NCI-H146 treated with DMSO at 0.1 percent for 48 hours (cell line): ENCODE data around the gene KRTAP4-16.
"Not testable (repeated sequence)": the region's sequence is repeated elsewhere in the genome, so short reads cannot be mapped to it uniquely, and the experiment has no call there.

Experiments
- DNase-seq: peaks from one replicate; lab custom pipeline; 2025; ENCODE audit not compliant: unreplicated experiment; lab: John Stamatoyannopoulos, UW

Gene KRTAP4-16

GRCh38 chr17:41119696-41120690 is 18.0 kb upstream of the KRTAP4-16 start:
- not testable (repeated sequence) for DNase-seq

- DNase-seq = no peak
Observed at GRCh38 chr17:41118721-41119120, 16.7 kb upstream of the KRTAP4-16 start.

- not testable (repeated sequence) for DNase-seq
Observed at GRCh38 chr17:41117846-41118386, 15.9 kb upstream of the KRTAP4-16 start, which contains the start of gene KRTAP4-11. TSS of gene KRTAP4-11 (minus strand) at chr17:41118373. CDS start at chr17:41118315, 58 bp downstream.

GRCh38 chr17:41116297-41116696 is 14.3 kb upstream of the KRTAP4-16 start:
- DNase-seq = no peak

GRCh38 chr17:41111151-41111885 is 9.3 kb upstream of the KRTAP4-16 start:
- no peak for DNase-seq

GRCh38 chr17:41108728-41109386 is 6.8 kb upstream of the KRTAP4-16 start:
- not testable (repeated sequence) for DNase-seq

- no peak for DNase-seq
Observed at GRCh38 chr17:41107941-41108450, 6.0 kb upstream of the KRTAP4-16 start.

- DNase-seq = not testable (repeated sequence)
Observed at GRCh38 chr17:41105347-41105746, 3.3 kb upstream of the KRTAP4-16 start, which contains the start of gene KRTAP4-9. TSS of gene KRTAP4-9 (plus strand) at chr17:41105389. CDS start at chr17:41105389, 0 bp downstream.

GRCh38 chr17:41104386-41105038 is 2.5 kb upstream of the KRTAP4-16 start:
- DNase-seq = not testable (repeated sequence)

- DNase-seq = no peak
Observed at GRCh38 chr17:41103896-41104295, 1.9 kb upstream of the KRTAP4-16 start.

- DNase-seq = not testable (repeated sequence)
Observed at GRCh38 chr17:41099682-41100480, 2.1 kb downstream of the KRTAP4-16 start.

GRCh38 chr17:41098481-41098880 is 3.5 kb downstream of the KRTAP4-16 start:
- DNase-seq = no peak

- DNase-seq = no peak
Observed at GRCh38 chr17:41098042-41098441, 4.0 kb downstream of the KRTAP4-16 start, which contains the start of gene KRTAP4-8. TSS of gene KRTAP4-8 (minus strand) at chr17:41098142. CDS start at chr17:41098084, 58 bp downstream.

- no peak for DNase-seq
Observed at GRCh38 chr17:41096055-41096454, 6.0 kb downstream of the KRTAP4-16 start.

GRCh38 chr17:41088760-41089352 is 13.2 kb downstream of the KRTAP4-16 start:
- not testable (repeated sequence) for DNase-seq

GRCh38 chr17:41084100-41084856 is 17.7 kb downstream of the KRTAP4-16 start, which contains the start of gene KRTAP4-7:
TSS of gene KRTAP4-7 (plus strand) at chr17:41084150. CDS start at chr17:41084207, 57 bp downstream.
- DNase-seq = not testable (repeated sequence)

GRCh38 chr17:41083427-41083826 is 18.6 kb downstream of the KRTAP4-16 start:
- DNase-seq = not testable (repeated sequence)

- DNase-seq = no peak
Observed at GRCh38 chr17:41082626-41083025, 19.4 kb downstream of the KRTAP4-16 start.
